HEK293T (cell line): ENCODE results near the gene NTNG2.

Source experiments
- BHLHE40 ChIP-seq: fragments of 450-650 bp; IDR thresholded peaks from 2 replicates; pipeline ENCODE4 v1.6.1; 2016; ENCODE audit warnings: mild to moderate bottlenecking, moderate library complexity, borderline replicate concordance
- FOXA1 ChIP-seq: fragments of 450-650 bp; IDR thresholded peaks from 2 replicates; pipeline ENCODE4 v1.6.1; 2016; ENCODE audit warnings: mild to moderate bottlenecking
- FOXK2 ChIP-seq: fragments of 450-650 bp; IDR thresholded peaks from 2 replicates; pipeline ENCODE4 v1.6.1; 2016; ENCODE audit warnings: mild to moderate bottlenecking
- FOXM1 ChIP-seq: fragments of 450-650 bp; IDR thresholded peaks from 2 replicates; pipeline ENCODE4 v1.6.1; 2017; ENCODE audit warnings: mild to moderate bottlenecking, borderline replicate concordance
- HDGF ChIP-seq: fragments of 450-650 bp; IDR thresholded peaks from 2 replicates; pipeline ENCODE4 v1.6.1; 2017; ENCODE audit warnings: antibody characterized with exemption, borderline replicate concordance
- NFRKB ChIP-seq: fragments of 450-650 bp; IDR thresholded peaks from 2 replicates; pipeline ENCODE4 v1.6.1; 2016; ENCODE audit warnings: mild to moderate bottlenecking, moderate library complexity
- SP1 ChIP-seq: fragments of 450-650 bp; IDR thresholded peaks from 2 replicates; pipeline ENCODE4 v1.6.1; 2017
- TARDBP ChIP-seq: fragments of 450-650 bp; IDR thresholded peaks from 2 replicates; pipeline ENCODE4 v1.6.1; 2016
- ZNF384 ChIP-seq: fragments of 450-650 bp; IDR thresholded peaks from 2 replicates; pipeline ENCODE4 v1.6.1; 2016

- TF ChIP-seq FOXK2 (no peak), FOXA1 (no peak), SP1 (no peak), ZNF384 (no peak), NFRKB (no peak), HDGF (no peak), TARDBP (no peak), FOXM1 (no peak), BHLHE40 (no peak)
These were observed 8.0 kb downstream of the NTNG2 start for GRCh38 chr9:132169672-132170392.
